ENCODE data around the gene GRID1. TPM values are rescaled to one million over a fixed set of nuclear protein-coding genes. Genes with fewer than 3 reads are reported as not detected.

GRID1 gene
- total RNA-seq, 1 experiment from 2014 or later, result not detected

DNA sequence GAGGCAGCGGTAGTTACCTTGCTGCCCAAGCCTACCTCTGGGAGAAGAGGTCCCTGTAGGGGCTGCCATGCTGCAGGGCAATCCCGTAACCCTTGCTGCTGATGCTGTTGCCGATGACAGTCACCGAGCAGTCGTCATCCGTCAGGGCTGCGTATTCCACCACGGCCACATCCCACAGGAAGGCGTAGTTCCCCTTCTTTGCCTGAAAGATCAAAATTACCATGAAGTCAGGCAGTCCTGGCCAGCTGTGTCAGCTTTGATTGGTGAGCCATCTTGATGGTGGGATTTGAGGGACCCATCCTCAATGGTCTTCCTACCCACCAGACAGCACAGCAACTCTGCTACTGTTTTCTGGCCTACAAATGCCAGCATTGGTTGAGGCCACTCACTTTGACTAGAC, 746.8 kb downstream of the GRID1 start:
- Histone ChIP-seq H3K9me2 (ENCODE audit: insufficient read depth) (no peaks in the 10 kb centered on the region), H3K4me1 (replicated peaks; ENCODE audit: insufficient read depth) (0 out of 2 replicates have a peak, but pooled peaks cover 6% of the 10 kb centered on the region), H4K20me1 (ENCODE audit: insufficient read depth) (no peaks in the 10 kb centered on the region), H3K27ac (no peak overlapping the region), H3K36me3 (ENCODE audit: low read depth) (no peaks in the 10 kb centered on the region), H3K4me3 (no peak overlapping the region), H3K79me2 (ENCODE audit: low read depth) (no peaks in the 10 kb centered on the region), H3K27me3 (ENCODE audit: insufficient read depth, low read depth) (no peaks in the 10 kb centered on the region), H2AFZ (no peak overlapping the region), H3K4me2 (no peak overlapping the region), H3F3A (ENCODE audit: insufficient read depth, low read depth) (no peaks in the 10 kb centered on the region), H3K9me3 (ENCODE audit: insufficient read depth, low read depth) (no peaks in the 10 kb centered on the region)
- BruUV-seq (replicated peaks), result no TSS peak
- no peak for DNase-seq
- ChIA-PET POLR2A (ENCODE audit: unreplicated experiment) (no interaction called here), CTCF (no interaction called here)
- TF ChIP-seq EZH2 (IDR thresholded peaks at IDR 0.05; ENCODE audit: low read depth), result no peak
- TF ChIP-seq, protein P1, sequence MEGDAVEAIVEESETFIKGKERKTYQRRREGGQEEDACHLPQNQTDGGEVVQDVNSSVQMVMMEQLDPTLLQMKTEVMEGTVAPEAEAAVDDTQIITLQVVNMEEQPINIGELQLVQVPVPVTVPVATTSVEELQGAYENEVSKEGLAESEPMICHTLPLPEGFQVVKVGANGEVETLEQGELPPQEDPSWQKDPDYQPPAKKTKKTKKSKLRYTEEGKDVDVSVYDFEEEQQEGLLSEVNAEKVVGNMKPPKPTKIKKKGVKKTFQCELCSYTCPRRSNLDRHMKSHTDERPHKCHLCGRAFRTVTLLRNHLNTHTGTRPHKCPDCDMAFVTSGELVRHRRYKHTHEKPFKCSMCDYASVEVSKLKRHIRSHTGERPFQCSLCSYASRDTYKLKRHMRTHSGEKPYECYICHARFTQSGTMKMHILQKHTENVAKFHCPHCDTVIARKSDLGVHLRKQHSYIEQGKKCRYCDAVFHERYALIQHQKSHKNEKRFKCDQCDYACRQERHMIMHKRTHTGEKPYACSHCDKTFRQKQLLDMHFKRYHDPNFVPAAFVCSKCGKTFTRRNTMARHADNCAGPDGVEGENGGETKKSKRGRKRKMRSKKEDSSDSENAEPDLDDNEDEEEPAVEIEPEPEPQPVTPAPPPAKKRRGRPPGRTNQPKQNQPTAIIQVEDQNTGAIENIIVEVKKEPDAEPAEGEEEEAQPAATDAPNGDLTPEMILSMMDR (conservative IDR thresholded peaks at IDR 0.05), result no peak
- intact Hi-C loops (cut with micrococcal nuclease; ENCODE audit: unreplicated experiment), result no loop called here

DNA sequence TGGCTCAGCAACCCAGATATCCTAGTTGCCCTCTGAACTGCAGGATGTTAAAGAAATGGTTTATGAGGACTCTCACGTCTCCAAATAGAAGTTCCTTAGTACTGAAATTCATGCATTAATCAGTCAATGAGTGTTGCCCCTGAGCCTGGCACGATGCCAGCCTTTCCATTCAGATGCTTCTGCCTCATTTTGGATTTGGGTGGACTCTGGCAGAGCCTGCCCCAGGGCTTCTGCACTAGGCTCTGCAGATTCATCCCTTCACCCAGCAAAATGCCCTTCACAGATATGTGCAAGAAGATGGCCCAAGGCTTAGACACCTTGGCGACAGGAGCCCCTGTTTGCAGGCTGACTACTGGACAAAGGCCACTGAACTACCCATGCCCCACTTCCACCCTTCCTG, 747.8 kb downstream of the GRID1 start:
- BruUV-seq (replicated peaks), result no TSS peak
- H3K9me2 ChIP-seq (ENCODE audit: insufficient read depth), result no peaks in the 10 kb centered on the region
- no peaks in the 10 kb centered on the region for H3K36me3 ChIP-seq (ENCODE audit: low read depth)
- no peaks in the 10 kb centered on the region for H3F3A ChIP-seq (ENCODE audit: insufficient read depth, low read depth)
- H3K27me3 ChIP-seq (ENCODE audit: insufficient read depth, low read depth), result no peaks in the 10 kb centered on the region
- H4K20me1 ChIP-seq (ENCODE audit: insufficient read depth), result no peaks in the 10 kb centered on the region
- no peak overlapping the region for H3K4me2 ChIP-seq
- intact Hi-C loops (cut with micrococcal nuclease; ENCODE audit: unreplicated experiment), result no loop called here
- ChIA-PET POLR2A (ENCODE audit: unreplicated experiment) (no interaction called here), CTCF (no interaction called here)
- H3K27ac ChIP-seq, result no peak overlapping the region
- no peak overlapping the region for H2AFZ ChIP-seq
- H3K4me1 ChIP-seq (replicated peaks; ENCODE audit: insufficient read depth), result 0 out of 2 replicates have a peak, but pooled peaks cover 6% of the 10 kb centered on the region
- no peaks in the 10 kb centered on the region for H3K9me3 ChIP-seq (ENCODE audit: insufficient read depth, low read depth)
- DNase-seq, result no peak
- no peak overlapping the region for H3K4me3 ChIP-seq
- H3K79me2 ChIP-seq (ENCODE audit: low read depth), result no peaks in the 10 kb centered on the region
- TF ChIP-seq, protein P1 (conservative IDR thresholded peaks at IDR 0.05), result no peak
- no peak for TF ChIP-seq EZH2 (IDR thresholded peaks at IDR 0.05; ENCODE audit: low read depth)

DNA sequence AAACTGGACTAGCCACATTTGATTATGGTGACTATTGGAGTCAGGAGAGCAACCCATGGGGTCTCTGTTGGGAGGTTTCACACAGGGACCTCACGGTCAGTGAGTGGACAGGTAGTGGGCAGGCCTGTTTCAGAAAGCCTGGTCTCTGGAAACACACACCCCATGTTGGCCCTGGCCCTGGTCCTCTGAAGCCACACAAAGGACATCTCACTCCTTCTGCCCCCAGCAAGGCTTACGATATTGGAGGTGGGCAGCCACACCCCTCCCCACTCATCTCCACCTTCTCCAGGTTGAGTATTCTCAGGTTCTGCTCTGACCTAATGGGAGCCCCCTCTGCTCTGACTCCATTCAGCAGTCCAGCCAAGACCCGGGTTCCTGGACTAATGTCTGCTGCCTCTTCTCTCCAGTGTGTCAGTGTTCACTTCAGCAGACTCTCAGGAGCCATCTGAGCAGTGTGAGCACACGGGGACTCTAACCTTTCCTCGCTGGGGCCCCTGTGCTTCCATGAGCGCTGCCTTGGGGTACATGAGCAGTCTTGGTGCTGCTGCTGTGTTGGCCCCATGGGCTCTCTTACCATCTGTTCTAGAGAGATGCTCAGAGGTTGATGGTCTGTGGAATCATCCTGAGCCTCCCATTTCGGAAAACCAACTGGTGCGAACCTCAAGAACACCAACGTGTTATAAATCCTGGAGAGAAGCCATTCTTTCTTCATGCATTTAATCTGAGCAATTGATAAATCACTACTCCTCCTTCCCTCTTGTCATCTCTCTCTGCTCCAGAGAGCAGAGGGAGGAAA, 748.6 kb downstream of the GRID1 start:
- Histone ChIP-seq H3K9me3 (ENCODE audit: insufficient read depth, low read depth) (no peaks in the 10 kb centered on the region), H3K79me2 (ENCODE audit: low read depth) (no peaks in the 10 kb centered on the region), H3K27ac (no peak overlapping the region), H3K4me3 (no peak overlapping the region), H3K9me2 (ENCODE audit: insufficient read depth) (no peaks in the 10 kb centered on the region), H2AFZ (no peak overlapping the region), H3K4me1 (replicated peaks; ENCODE audit: insufficient read depth) (0 out of 2 replicates have a peak, but pooled peaks cover 6% of the 10 kb centered on the region), H3F3A (ENCODE audit: insufficient read depth, low read depth) (no peaks in the 10 kb centered on the region), H4K20me1 (ENCODE audit: insufficient read depth) (no peaks in the 10 kb centered on the region), H3K4me2 (no peak overlapping the region), H3K27me3 (ENCODE audit: insufficient read depth, low read depth) (no peaks in the 10 kb centered on the region), H3K36me3 (ENCODE audit: low read depth) (no peaks in the 10 kb centered on the region)
- POLR2A ChIA-PET (ENCODE audit: unreplicated experiment), result no interaction called here
- BruUV-seq (replicated peaks), result no TSS peak
- TF ChIP-seq, protein P1 (conservative IDR thresholded peaks at IDR 0.05), result no peak
- TF ChIP-seq EZH2 (IDR thresholded peaks at IDR 0.05; ENCODE audit: low read depth), result no peak
- intact Hi-C loops (cut with micrococcal nuclease; ENCODE audit: unreplicated experiment), result no loop called here
- no peak for DNase-seq
- CTCF ChIA-PET, result no interaction called here
